Measurements from ENCODE around the gene STEAP3. TPM values are rescaled to one million over a fixed set of nuclear protein-coding genes. Genes with fewer than 3 reads are reported as not detected.

The STEAP3 gene
- total RNA-seq, 1 experiment from 2014 or later: not detected

DNA sequence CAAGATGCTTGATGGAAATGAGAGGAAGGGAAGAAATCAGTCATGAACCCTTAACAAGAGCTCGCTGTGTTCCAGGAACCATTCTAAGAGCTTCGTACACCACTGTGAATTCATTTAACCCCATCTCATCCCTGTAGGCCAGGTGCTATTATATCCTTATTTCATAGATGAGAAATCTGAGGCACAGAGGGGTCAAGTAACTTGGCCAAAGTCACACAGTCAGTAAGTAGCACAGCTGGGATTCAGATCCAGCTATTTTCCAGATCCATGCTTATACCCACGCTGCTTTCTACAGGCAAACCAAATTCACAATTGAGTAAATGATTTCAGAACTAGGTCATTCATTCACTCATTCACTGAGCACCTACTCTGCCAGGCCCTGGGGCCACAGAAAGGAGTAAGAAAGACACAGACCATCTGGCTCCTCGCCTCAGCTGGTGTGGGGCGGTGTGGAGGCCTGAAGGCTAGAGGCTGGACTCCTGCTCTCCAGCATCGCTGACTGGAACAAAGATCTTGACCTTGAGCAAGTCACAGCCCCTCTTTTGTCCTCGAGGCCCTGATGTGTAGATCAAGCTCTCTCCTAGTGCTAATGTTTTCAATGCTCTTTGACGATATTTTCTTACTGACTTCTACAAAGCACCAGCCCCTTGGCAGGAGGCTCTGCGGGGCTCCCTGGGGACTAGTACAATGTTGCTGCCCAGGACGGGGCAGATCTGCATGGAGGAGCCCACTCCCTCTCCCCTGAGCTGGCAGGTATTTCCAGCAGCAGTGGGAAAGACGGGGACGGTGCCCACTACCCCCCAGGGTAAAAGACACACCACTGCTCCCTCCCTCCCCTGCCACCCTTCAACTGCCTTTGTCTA is 26.5 kb downstream of the STEAP3 start:
- no peak overlapping the region for H3K9ac ChIP-seq (ENCODE audit: low read length)
- no peak for DNase-seq
- no peaks in the 10 kb centered on the region for H3K9me2 ChIP-seq (replicated peaks; ENCODE audit: insufficient read depth, low read length)
- no peaks in the 10 kb centered on the region for H3K27me3 ChIP-seq (ENCODE audit: low read length)
- H3K36me3 ChIP-seq (ENCODE audit: insufficient read depth, low read length): no peaks in the 10 kb centered on the region
- H3K27ac ChIP-seq (ENCODE audit: low read length): no peak overlapping the region
- H3K79me2 ChIP-seq (ENCODE audit: low read length): no peaks in the 10 kb centered on the region
- H3K4me2 ChIP-seq (ENCODE audit: low read depth, low read length, poor library complexity, severe bottlenecking): no peak overlapping the region
- no peak overlapping the region for H2AFZ ChIP-seq (ENCODE audit: low read length)
- no peaks in the 10 kb centered on the region for H3K4me1 ChIP-seq (ENCODE audit: low read length)
- no peak overlapping the region for H3K4me3 ChIP-seq (ENCODE audit: low read length)
- no peaks in the 10 kb centered on the region; the same call in 1 of the 2 replicates for H4K20me1 ChIP-seq (ENCODE audit: insufficient read depth, low read depth, low read length)
- no peaks in the 10 kb centered on the region for H3K9me3 ChIP-seq (ENCODE audit: low read length)

GRCh38 chr2:119250718-119251290 is 27.2 kb downstream of the STEAP3 start:
- no peak overlapping the region for H3K4me2 ChIP-seq (ENCODE audit: low read depth, low read length, poor library complexity, severe bottlenecking)
- H3K4me3 ChIP-seq (ENCODE audit: low read length): no peak overlapping the region
- DNase-seq: no peak
- no peaks in the 10 kb centered on the region for H3K9me3 ChIP-seq (ENCODE audit: low read length)
- no peaks in the 10 kb centered on the region for H3K36me3 ChIP-seq (ENCODE audit: insufficient read depth, low read length)
- no peaks in the 10 kb centered on the region for H3K4me1 ChIP-seq (ENCODE audit: low read length)
- H3K27me3 ChIP-seq (ENCODE audit: low read length): no peaks in the 10 kb centered on the region
- H3K9ac ChIP-seq (ENCODE audit: low read length): no peak overlapping the region
- no peak overlapping the region for H2AFZ ChIP-seq (ENCODE audit: low read length)
- H3K79me2 ChIP-seq (ENCODE audit: low read length): no peaks in the 10 kb centered on the region
- no peaks in the 10 kb centered on the region for H3K9me2 ChIP-seq (replicated peaks; ENCODE audit: insufficient read depth, low read length)
- no peaks in the 10 kb centered on the region; the same call in 1 of the 2 replicates for H4K20me1 ChIP-seq (ENCODE audit: insufficient read depth, low read depth, low read length)
- H3K27ac ChIP-seq (ENCODE audit: low read length): no peak overlapping the region

DNA sequence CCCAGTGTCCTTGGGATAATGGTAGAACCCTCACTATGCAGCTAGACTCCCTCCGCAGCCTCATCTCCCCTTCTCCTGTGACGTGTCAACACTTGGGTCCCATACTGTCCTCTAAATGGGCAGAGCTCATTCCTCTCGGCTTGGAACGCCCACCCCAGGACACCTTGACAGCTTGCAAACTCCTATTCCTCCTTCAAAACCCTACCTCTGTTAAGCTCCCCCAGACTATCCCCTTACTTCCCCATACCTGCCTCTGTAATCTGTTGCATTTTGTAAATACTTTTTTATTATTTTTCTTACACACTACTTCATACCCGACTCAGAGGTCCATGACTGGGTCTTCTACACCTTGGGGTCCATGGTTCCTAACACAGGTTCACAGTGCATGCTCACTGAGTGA is 28.0 kb downstream of the STEAP3 start:
- no peak for DNase-seq
- no peaks in the 10 kb centered on the region for H3K4me1 ChIP-seq (ENCODE audit: low read length)
- H4K20me1 ChIP-seq (ENCODE audit: insufficient read depth, low read depth, low read length): no peaks in the 10 kb centered on the region; the same call in 1 of the 2 replicates

DNA sequence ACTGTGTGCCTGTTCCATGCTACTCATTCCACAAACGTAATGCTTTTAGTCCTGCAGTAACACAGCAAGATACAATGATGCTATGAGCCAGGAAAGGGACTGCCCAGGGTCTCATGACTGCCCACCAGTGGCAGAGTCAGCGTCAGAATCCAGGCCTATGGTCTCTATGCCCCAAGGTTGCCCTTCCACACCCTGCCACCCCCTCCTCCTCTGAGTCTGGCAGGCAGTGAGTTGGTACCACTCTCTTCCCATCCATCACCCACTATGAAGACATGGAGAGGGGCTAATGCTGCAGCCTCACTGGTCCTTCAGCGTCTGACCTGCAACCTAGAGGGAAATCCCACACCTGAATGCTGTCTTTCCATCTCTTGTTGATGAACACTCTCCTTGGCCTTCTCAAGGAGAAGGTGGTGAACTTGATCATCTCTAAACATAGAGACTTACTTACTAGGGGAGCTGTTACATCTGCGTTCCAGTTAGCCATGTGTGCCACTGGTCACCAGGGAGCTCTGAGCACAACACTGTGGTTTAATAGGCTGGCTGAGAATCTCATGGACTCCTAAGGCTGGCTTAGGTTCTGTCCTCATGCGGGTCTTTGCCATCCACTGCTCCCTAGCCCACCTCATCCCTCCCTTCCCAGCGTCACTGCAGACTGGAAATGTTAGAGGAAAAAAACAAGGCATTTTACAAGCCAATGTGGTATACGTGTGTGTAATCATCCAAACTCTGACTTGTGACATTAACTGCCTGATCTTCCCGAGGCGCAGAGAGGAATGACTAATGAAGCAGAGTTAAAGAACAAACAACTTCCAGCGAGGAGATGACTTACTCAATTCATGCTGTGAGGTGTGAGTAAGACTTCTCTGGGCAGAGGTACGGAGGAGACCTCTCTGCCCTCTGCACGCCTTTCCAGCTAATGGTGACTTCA is 28.8 kb downstream of the STEAP3 start:
- H3K4me1 ChIP-seq (ENCODE audit: low read length): no peaks in the 10 kb centered on the region
- no peak for DNase-seq
- H3K9ac ChIP-seq (ENCODE audit: low read length): no peak overlapping the region
- no peaks in the 10 kb centered on the region for H3K79me2 ChIP-seq (ENCODE audit: low read length)
- no peaks in the 10 kb centered on the region for H3K36me3 ChIP-seq (ENCODE audit: insufficient read depth, low read length)
- H4K20me1 ChIP-seq (ENCODE audit: insufficient read depth, low read depth, low read length): no peaks in the 10 kb centered on the region; the same call in 1 of the 2 replicates
- no peak overlapping the region for H3K4me3 ChIP-seq (ENCODE audit: low read length)
- no peak overlapping the region for H3K27ac ChIP-seq (ENCODE audit: low read length)
- H3K9me3 ChIP-seq (ENCODE audit: low read length): no peaks in the 10 kb centered on the region
- H3K27me3 ChIP-seq (ENCODE audit: low read length): no peaks in the 10 kb centered on the region
- H3K4me2 ChIP-seq (ENCODE audit: low read depth, low read length, poor library complexity, severe bottlenecking): no peak overlapping the region
- no peak overlapping the region for H2AFZ ChIP-seq (ENCODE audit: low read length)
- no peaks in the 10 kb centered on the region for H3K9me2 ChIP-seq (replicated peaks; ENCODE audit: insufficient read depth, low read length)

More for the DNA sequence above, 28.0 kb downstream of the STEAP3 start:
- H3K9ac ChIP-seq (ENCODE audit: low read length): no peak overlapping the region
- H3K9me2 ChIP-seq (replicated peaks; ENCODE audit: insufficient read depth, low read length): no peaks in the 10 kb centered on the region
- no peak overlapping the region for H3K4me2 ChIP-seq (ENCODE audit: low read depth, low read length, poor library complexity, severe bottlenecking)
- H3K4me3 ChIP-seq (ENCODE audit: low read length): no peak overlapping the region
- no peaks in the 10 kb centered on the region for H3K36me3 ChIP-seq (ENCODE audit: insufficient read depth, low read length)
- no peaks in the 10 kb centered on the region for H3K9me3 ChIP-seq (ENCODE audit: low read length)
- no peaks in the 10 kb centered on the region for H3K79me2 ChIP-seq (ENCODE audit: low read length)
- no peak overlapping the region for H3K27ac ChIP-seq (ENCODE audit: low read length)
- H2AFZ ChIP-seq (ENCODE audit: low read length): no peak overlapping the region
- H3K27me3 ChIP-seq (ENCODE audit: low read length): no peaks in the 10 kb centered on the region

- no peaks in the 10 kb centered on the region for H3K79me2 ChIP-seq (ENCODE audit: low read length)
- no peak for DNase-seq
- H3K4me3 ChIP-seq (ENCODE audit: low read length): no peak overlapping the region
- H3K9me3 ChIP-seq (ENCODE audit: low read length): no peaks in the 10 kb centered on the region
- no peak overlapping the region for H2AFZ ChIP-seq (ENCODE audit: low read length)
- no peak overlapping the region for H3K4me2 ChIP-seq (ENCODE audit: low read depth, low read length, poor library complexity, severe bottlenecking)
- H3K27ac ChIP-seq (ENCODE audit: low read length): no peak overlapping the region
- H3K4me1 ChIP-seq (ENCODE audit: low read length): no peaks in the 10 kb centered on the region
- H3K9ac ChIP-seq (ENCODE audit: low read length): no peak overlapping the region
- H3K27me3 ChIP-seq (ENCODE audit: low read length): no peaks in the 10 kb centered on the region
- no peaks in the 10 kb centered on the region for H3K9me2 ChIP-seq (replicated peaks; ENCODE audit: insufficient read depth, low read length)
- no peaks in the 10 kb centered on the region; the same call in 1 of the 2 replicates for H4K20me1 ChIP-seq (ENCODE audit: insufficient read depth, low read depth, low read length)
- no peaks in the 10 kb centered on the region for H3K36me3 ChIP-seq (ENCODE audit: insufficient read depth, low read length)
Measured at GRCh38 chr2:119253114-119253702, 29.6 kb downstream of the STEAP3 start.

- Histone ChIP-seq H3K27ac (ENCODE audit: low read length) (no peak overlapping the region), H3K9ac (ENCODE audit: low read length) (no peak overlapping the region), H3K36me3 (ENCODE audit: insufficient read depth, low read length) (no peaks in the 10 kb centered on the region)
Measured at GRCh38 chr2:119253760-119254600, 30.3 kb downstream of the STEAP3 start.

GRCh38 chr2:119254601-119255080 is 31.0 kb downstream of the STEAP3 start:
- Histone ChIP-seq H3K9me2 (replicated peaks; ENCODE audit: insufficient read depth, low read length) (no peaks in the 10 kb centered on the region), H3K27ac (ENCODE audit: low read length) (no peak overlapping the region), H3K4me2 (ENCODE audit: low read depth, low read length, poor library complexity, severe bottlenecking) (no peak overlapping the region), H3K9me3 (ENCODE audit: low read length) (no peaks in the 10 kb centered on the region), H3K79me2 (ENCODE audit: low read length) (no peaks in the 10 kb centered on the region), H4K20me1 (ENCODE audit: insufficient read depth, low read depth, low read length) (no peaks in the 10 kb centered on the region; the same call in 1 of the 2 replicates), H3K27me3 (ENCODE audit: low read length) (no peaks in the 10 kb centered on the region), H2AFZ (ENCODE audit: low read length) (no peak overlapping the region), H3K4me1 (ENCODE audit: low read length) (no peaks in the 10 kb centered on the region), H3K4me3 (ENCODE audit: low read length) (no peak overlapping the region), H3K36me3 (ENCODE audit: insufficient read depth, low read length) (no peaks in the 10 kb centered on the region), H3K9ac (ENCODE audit: low read length) (no peak overlapping the region)
- no peak for DNase-seq

More at GRCh38 chr2:119253760-119254600, 30.3 kb downstream of the STEAP3 start:
- H3K27me3 ChIP-seq (ENCODE audit: low read length): no peaks in the 10 kb centered on the region
- H3K9me2 ChIP-seq (replicated peaks; ENCODE audit: insufficient read depth, low read length): no peaks in the 10 kb centered on the region
- no peaks in the 10 kb centered on the region for H3K4me1 ChIP-seq (ENCODE audit: low read length)
- H3K79me2 ChIP-seq (ENCODE audit: low read length): no peaks in the 10 kb centered on the region
- no peaks in the 10 kb centered on the region for H3K9me3 ChIP-seq (ENCODE audit: low read length)
- H3K4me2 ChIP-seq (ENCODE audit: low read depth, low read length, poor library complexity, severe bottlenecking): no peak overlapping the region
- no peaks in the 10 kb centered on the region; the same call in 1 of the 2 replicates for H4K20me1 ChIP-seq (ENCODE audit: insufficient read depth, low read depth, low read length)
- no peak overlapping the region for H3K4me3 ChIP-seq (ENCODE audit: low read length)
- no peak for DNase-seq
- H2AFZ ChIP-seq (ENCODE audit: low read length): no peak overlapping the region
